DND-41 (cell line): ENCODE measurements around the gene TCF19.

ENCODE experiments used
- CTCF ChIP-seq: IDR thresholded peaks from 2 replicates; pipeline ENCODE4 v1.5.1; 2012; ENCODE audit warnings: borderline replicate concordance, low read length, moderate library complexity, mild to moderate bottlenecking; ENCODE audit not compliant: poor library complexity, severe bottlenecking; ENCODE audit errors: extremely low read depth
- EZH2 ChIP-seq: IDR thresholded peaks from 3 replicates; pipeline ENCODE4 v1.6.1; 2012; ENCODE audit warnings: borderline replicate concordance, low read depth, mild to moderate bottlenecking, moderate library complexity, low read length, inconsistent platforms; ENCODE audit not compliant: severe bottlenecking

- no peak for TF ChIP-seq EZH2
- no peak for TF ChIP-seq CTCF
These were observed 43.9 kb upstream of the TCF19 start, which contains the start of gene PSORS1C1 for GRCh38 chr6:31114541-31114878.
